T-helper 1 cell treated with Interleukin-12 subunit alpha and Interleukin-12 subunit beta and Interleukin-4 antibody, amounts not matched to agents 30 μg/mL and 1 μg/mL, for 36 hours (primary cell): Measurements from ENCODE around the gene TBC1D9.

Experiments used
- H3K27ac Mint-ChIP-seq: one replicate; pipeline ENCODE4 v1.8.0; 2021; ENCODE audit warnings: mild to moderate bottlenecking, mixed read lengths
- H3K27me3 Mint-ChIP-seq: one replicate; pipeline ENCODE4 v1.8.0; 2021; ENCODE audit warnings: low read depth, mixed read lengths
- H3K36me3 Mint-ChIP-seq: one replicate; pipeline ENCODE4 v1.8.0; 2021; ENCODE audit warnings: low read depth, mixed read lengths
- H3K4me1 Mint-ChIP-seq: one replicate; pipeline ENCODE4 v1.8.0; 2021; ENCODE audit warnings: low read depth, mixed read lengths
- H3K4me3 Mint-ChIP-seq: one replicate; pipeline ENCODE4 v1.8.0; 2021; ENCODE audit warnings: mild to moderate bottlenecking, moderate library complexity, mixed read lengths
- H3K9me3 Mint-ChIP-seq: one replicate; pipeline ENCODE4 v1.8.0; 2021; ENCODE audit warnings: mixed read lengths

Gene TBC1D9

DNA sequence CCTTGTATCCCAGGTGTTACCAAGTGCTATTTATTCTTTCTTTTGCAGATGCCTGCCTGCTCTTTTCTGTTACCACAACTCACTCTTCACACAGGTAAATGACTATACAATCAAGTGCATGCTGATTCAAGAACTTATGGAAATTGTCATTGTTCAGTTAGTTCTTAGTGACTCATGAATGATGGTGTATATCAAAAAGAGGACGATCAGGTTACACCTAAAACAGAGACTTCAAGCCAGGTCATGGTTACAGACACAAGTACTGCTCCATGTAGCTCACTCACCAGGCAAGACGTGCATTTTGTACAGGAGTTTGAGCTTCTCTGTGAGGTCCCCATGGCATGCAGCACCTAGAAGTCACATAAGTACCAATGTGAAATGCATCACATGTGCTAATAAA, 128.2 kb downstream of the TBC1D9 start:
- Mint-ChIP-seq H3K4me1 (no peaks in the 10 kb centered on the region), H3K9me3 (no peaks in the 10 kb centered on the region), H3K27ac (no peak overlapping the region), H3K27me3 (peaks cover 14% of the 10 kb centered on the region), H3K4me3 (no peak overlapping the region), H3K36me3 (no peaks in the 10 kb centered on the region)

DNA sequence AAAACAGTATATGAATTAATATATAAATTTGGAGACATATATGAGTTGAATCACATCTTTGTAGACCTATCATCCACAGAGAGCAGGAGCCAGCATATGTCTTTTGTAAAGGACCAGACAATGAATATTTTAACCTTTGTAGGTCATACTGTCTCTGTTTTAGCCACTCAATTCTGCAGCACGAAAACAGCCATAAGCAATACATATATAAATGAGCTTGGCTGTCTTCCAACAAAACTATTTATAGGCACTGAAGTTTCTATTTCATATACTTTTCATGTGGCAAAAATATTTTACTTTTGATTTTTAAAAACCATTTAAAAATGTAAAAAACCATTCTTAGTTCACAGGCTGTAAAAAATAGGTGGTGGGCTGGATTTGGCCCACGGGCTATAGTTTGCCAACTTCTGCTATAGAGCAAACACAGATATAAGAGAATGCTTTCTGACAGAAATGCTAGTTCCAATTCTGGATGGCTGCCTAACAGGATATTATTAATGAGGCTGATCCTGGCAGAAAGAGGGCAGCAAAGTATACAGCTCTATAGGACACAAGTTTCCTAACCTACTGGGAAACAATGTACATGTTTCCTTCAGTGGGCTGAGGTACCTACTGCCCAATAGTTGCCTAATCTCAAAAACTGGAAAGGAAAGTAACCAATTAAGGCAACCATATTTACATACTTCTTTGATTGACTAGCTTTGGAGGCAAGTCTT, 129.4 kb downstream of the TBC1D9 start:
- no peak overlapping the region for H3K4me3 Mint-ChIP-seq

DNA sequence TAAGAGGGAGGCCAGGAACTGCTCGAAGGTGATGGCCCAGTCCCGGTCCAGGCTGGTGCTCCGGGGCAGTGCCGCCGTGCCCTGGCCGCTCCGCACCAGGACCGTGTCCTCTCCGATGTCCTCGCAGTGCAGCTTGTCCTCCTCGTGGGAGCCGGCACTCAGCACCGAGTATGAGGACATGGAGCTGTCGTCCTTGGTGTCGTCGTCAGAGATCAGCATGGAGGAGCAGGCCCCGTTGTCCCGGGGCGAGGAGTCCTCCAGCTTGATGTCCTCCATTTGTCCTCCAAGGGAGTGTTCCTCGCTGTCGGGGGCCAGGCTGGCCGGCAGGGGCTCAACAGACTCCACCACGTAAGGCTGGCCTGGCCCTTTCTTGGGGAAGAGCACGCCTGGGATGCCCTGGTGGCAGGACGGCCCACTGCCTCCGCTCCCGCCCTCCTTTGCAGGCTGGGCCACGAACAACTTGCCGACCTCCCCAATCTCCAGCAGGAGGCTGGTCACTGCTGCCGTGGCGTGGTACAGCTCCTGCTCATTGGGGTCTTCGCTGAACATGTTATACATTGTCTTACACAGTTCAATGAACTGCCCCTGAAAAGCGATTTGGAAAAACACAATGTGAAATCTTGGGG, 133.7 kb downstream of the TBC1D9 start:
- no peaks in the 10 kb centered on the region for H3K27me3 Mint-ChIP-seq
- H3K4me3 Mint-ChIP-seq, result no peak overlapping the region
- no peaks in the 10 kb centered on the region for H3K4me1 Mint-ChIP-seq
- H3K36me3 Mint-ChIP-seq, result no peaks in the 10 kb centered on the region
- H3K27ac Mint-ChIP-seq, result no peak overlapping the region
- H3K9me3 Mint-ChIP-seq, result no peaks in the 10 kb centered on the region

More for the DNA sequence above, 129.4 kb downstream of the TBC1D9 start:
- no peaks in the 10 kb centered on the region for H3K4me1 Mint-ChIP-seq
- no peaks in the 10 kb centered on the region for H3K9me3 Mint-ChIP-seq
- peaks cover 14% of the 10 kb centered on the region for H3K27me3 Mint-ChIP-seq
- H3K27ac Mint-ChIP-seq, result no peak overlapping the region
- H3K36me3 Mint-ChIP-seq, result no peaks in the 10 kb centered on the region

DNA sequence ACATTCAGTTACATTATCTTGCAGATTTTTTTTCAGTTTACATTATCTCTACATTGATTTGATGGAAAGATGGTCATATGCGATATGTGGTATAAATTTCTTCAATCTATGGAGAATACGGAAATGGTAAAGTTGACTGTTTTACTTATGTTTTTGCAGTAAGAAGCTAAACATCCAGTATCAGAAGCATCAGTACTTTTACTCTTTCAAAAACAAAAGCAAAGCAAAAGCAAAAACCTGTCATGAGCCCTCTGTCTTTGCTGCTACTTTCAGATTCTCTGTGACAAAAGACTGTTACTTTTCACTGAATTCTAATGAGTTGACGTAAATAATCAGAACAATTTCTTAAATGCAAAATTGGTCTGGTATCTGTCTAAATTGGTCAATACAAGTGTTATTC, 135.0 kb downstream of the TBC1D9 start:
- Mint-ChIP-seq H3K27me3 (no peaks in the 10 kb centered on the region), H3K36me3 (no peaks in the 10 kb centered on the region), H3K27ac (no peak overlapping the region), H3K9me3 (no peaks in the 10 kb centered on the region), H3K4me1 (no peaks in the 10 kb centered on the region), H3K4me3 (no peak overlapping the region)

DNA sequence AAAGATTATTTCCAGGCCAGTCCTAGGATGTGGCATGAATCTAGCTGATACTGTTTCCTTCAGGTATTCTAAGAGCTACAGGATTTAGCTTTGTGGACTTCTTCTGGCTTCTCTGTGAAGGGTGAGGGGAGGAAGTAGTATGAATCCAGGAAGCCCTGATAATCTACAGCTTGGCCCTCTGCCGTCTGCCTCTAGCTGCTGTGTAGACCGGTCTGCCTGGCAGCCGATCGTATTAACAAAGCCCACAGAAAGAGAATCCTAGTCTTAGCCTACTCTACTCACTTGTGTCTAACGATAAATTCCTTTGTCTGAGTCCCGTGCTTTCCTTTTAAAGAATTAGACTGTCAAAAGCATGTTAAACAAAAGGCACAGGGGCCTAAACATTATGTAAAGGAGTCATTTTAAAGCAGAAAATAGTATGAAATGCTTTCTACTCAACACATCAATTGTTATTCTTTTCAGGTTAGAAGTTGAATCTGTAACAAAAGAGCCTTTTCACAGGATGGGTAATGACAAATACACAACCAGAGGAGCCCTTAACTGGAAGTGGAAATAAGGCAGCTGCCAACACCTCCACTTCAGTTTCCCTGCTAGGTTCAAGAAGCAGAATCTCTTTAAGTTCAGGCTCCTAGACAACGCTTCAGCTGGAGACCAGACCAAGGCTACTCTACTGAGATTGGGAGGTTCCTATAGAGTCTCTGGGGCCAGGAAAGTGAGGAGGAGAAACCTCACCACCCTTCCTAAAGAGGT, 138.5 kb downstream of the TBC1D9 start:
- H3K27me3 Mint-ChIP-seq, result peaks cover 8% of the 10 kb centered on the region
- H3K4me1 Mint-ChIP-seq, result no peaks in the 10 kb centered on the region
- no peak overlapping the region for H3K27ac Mint-ChIP-seq
- H3K4me3 Mint-ChIP-seq, result no peak overlapping the region
- no peaks in the 10 kb centered on the region for H3K36me3 Mint-ChIP-seq
- no peaks in the 10 kb centered on the region for H3K9me3 Mint-ChIP-seq

DNA sequence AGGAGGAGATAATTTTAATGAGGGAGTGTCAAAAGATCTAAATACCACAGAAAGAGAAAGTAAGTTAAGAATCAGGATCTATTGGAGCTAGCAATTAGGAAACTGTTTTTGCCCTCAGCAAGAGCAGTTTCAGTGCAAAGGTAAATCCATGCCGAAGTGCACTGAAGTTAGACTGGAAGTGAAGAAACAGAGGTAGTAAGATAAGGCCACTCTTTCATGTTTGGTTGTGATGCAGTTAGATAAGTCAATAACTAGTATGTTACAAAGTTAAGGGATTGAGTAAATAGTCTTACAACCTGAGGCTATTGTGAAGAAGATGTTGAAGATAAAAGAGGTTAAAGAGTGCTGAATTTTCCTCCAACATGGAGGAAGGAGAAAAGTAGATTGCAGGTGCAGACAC, 140.7 kb downstream of the TBC1D9 start:
- Mint-ChIP-seq H3K27ac (no peak overlapping the region), H3K4me3 (no peak overlapping the region), H3K27me3 (peaks cover 8% of the 10 kb centered on the region), H3K9me3 (no peaks in the 10 kb centered on the region), H3K4me1 (no peaks in the 10 kb centered on the region), H3K36me3 (no peaks in the 10 kb centered on the region)

DNA sequence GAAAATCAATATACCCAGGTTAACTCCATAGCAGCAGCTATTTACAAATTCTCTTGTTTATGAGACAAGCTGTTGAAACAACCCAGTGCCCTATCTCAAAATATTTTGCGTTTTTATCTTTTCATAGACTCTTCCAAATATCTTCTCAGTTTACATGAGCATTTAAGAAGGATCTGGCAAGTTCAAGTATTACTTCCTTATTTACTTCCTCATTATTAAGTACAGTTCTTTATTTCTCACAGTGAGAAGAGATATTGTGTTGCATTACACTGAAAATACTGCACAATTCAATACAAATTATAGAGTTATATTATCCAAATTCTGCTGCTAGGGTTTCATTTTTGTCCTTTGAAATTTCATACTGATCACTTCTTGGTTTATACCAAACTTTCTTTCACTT, 143.8 kb downstream of the TBC1D9 start:
- no peaks in the 10 kb centered on the region for H3K36me3 Mint-ChIP-seq
- H3K4me3 Mint-ChIP-seq, result no peak overlapping the region
- H3K27ac Mint-ChIP-seq, result no peak overlapping the region
- no peaks in the 10 kb centered on the region for H3K9me3 Mint-ChIP-seq
- no peaks in the 10 kb centered on the region for H3K4me1 Mint-ChIP-seq
- H3K27me3 Mint-ChIP-seq, result peaks cover 8% of the 10 kb centered on the region

DNA sequence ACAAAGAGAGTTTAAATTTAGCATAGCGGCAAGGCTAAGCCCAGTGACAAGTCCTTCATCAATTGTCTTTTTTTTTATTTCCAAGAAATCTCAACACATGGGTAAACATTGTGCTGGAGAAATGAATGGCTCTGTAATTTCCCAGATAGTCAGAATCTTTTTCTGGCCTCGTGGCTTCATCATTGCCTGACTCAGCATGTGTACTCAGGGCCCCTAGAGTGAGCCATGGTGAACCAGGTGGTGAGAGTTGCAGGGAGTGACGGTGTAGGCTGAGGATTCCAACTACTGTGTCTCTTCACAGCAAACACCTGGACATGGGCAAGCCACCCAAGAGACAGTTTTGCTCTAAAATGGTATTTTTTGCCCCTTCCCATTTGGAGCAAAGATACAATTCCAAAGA, 144.3 kb downstream of the TBC1D9 start:
- no peaks in the 10 kb centered on the region for H3K4me1 Mint-ChIP-seq
- no peaks in the 10 kb centered on the region for H3K9me3 Mint-ChIP-seq
- H3K27me3 Mint-ChIP-seq, result peaks cover 8% of the 10 kb centered on the region
- H3K4me3 Mint-ChIP-seq, result no peak overlapping the region
- no peaks in the 10 kb centered on the region for H3K36me3 Mint-ChIP-seq
- H3K27ac Mint-ChIP-seq, result no peak overlapping the region

DNA sequence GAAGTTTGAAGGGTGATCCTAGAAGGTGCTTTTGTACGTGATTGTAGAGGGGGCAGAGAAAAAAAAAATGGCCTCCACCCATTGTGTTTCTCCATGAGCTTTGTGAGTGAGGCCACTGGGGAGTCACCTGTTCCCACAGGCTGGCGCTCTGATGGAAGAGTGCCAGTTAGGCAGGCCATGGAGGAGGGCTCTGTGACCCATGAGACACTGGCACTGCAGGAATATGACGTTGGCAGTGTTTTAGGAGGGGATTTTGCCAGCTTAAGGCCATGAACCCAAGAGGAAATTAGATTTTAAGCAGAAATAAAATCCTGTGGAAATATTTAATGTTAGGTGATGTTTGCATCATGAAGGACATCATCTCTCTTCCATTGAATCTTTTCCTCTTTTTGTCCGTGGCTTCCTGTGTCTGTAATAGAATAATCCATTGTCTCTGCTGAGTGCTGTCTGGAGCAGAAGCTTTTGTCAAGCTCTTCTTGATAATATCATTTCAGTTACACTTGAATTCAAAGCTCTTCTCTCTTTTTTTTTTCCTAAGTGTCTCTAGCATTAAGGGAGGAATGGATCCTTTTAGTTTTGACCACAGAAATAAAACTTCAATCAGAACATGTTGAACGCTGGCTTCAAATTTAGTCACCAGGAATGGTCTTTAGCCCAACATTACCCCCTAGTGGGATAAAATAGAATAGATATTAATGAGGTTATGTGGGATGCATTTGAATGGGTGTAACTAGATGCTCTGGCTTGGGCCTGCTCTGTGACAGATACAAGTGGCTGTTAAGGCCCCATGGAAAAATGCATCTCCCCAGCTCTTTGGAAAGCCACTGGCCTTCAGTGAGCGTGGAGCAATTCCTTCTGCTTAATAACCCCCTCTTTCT, 146.4 kb downstream of the TBC1D9 start:
- H3K4me1 Mint-ChIP-seq, result no peaks in the 10 kb centered on the region
- H3K9me3 Mint-ChIP-seq, result no peaks in the 10 kb centered on the region
- H3K27ac Mint-ChIP-seq, result no peak overlapping the region
- H3K36me3 Mint-ChIP-seq, result no peaks in the 10 kb centered on the region
- H3K4me3 Mint-ChIP-seq, result no peak overlapping the region
- H3K27me3 Mint-ChIP-seq, result peaks cover 8% of the 10 kb centered on the region

DNA sequence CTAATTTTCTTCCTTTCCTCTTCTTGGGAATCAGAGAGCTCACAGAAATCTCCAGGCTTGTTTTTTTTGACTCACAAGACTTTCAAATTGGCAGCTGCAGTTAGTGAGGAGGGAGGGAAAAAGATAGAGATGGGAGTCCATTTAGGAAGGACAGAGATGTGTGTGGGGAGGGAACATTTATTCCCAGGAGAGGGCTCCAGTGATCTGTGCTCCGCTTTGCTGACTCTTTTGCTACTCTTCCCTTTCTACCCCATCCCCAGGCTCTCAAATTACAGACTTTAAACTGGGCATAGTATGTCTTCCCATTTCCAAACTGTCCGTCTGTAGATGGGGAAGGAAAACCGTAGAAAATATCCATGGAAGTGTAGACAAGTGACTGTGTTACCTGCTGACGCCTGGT, 148.3 kb downstream of the TBC1D9 start:
- Mint-ChIP-seq H3K4me1 (no peaks in the 10 kb centered on the region), H3K27ac (no peak overlapping the region), H3K4me3 (no peak overlapping the region), H3K9me3 (no peaks in the 10 kb centered on the region), H3K36me3 (no peaks in the 10 kb centered on the region), H3K27me3 (peaks cover 1% of the 10 kb centered on the region)

DNA sequence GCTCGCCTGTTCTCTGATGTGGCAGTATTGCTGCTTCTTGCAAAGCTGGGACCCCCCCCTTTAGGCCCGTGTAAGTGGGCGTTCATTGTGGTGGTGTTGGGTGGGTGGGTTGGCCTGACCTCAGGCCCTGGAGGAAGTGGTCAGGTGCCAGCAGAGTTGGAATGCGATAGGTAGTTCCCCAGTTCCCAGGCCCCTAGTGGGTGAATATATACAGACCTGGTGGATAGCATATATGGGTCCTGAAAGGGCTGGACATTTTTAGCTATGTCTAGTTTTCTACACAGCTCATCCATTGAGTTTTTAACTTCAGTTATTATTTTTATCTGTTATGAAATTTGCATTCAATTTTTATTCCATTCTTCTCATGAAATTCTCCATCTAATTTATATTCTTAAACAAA, 151.6 kb downstream of the TBC1D9 start:
- Mint-ChIP-seq H3K4me1 (no peaks in the 10 kb centered on the region), H3K9me3 (no peaks in the 10 kb centered on the region), H3K27ac (no peak overlapping the region), H3K27me3 (peaks cover 5% of the 10 kb centered on the region), H3K36me3 (no peaks in the 10 kb centered on the region), H3K4me3 (no peak overlapping the region)

DNA sequence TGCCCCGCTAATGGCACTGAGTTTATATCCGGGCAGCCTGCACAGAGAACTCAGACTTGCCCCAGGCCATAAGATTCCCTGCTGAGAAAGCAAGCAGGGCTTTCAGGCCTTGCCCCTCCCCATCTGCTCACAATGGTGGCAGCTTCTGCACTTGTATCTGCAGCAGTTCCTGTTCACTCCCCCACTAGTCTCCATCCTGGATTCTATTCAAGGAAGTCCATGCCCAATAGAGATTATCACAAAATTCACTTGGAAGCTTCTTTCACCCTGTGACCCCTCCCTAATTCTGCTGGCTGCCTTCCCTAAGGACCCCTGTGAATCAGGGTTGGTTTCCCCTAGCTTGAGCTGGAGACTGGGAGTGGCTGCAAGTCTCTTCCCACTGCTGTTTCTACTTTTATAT, 152.9 kb downstream of the TBC1D9 start:
- Mint-ChIP-seq H3K4me3 (no peak overlapping the region), H3K36me3 (no peaks in the 10 kb centered on the region), H3K9me3 (no peaks in the 10 kb centered on the region), H3K27me3 (peaks cover 10% of the 10 kb centered on the region), H3K4me1 (no peaks in the 10 kb centered on the region), H3K27ac (no peak overlapping the region)

DNA sequence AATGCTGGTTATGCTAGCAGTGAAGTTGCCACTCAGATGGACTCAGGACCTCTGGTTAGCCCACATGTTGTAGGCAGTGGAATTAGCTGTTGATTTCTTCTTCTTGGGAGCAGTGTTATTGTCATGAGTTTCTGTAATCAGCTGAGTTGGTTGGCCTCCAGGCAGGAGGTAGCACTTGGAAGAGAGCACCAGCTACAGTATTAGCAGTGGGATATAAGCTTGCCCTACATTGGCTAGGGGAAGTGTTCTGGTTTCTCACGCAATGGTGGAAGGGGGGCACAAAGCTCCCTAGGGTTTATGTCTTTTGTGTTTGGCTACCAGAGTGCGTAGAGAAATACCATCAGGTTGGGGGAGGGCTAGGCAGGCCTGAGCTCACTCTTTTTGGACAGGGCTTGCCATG, 153.5 kb downstream of the TBC1D9 start:
- Mint-ChIP-seq H3K9me3 (no peaks in the 10 kb centered on the region), H3K27me3 (peaks cover 10% of the 10 kb centered on the region), H3K36me3 (no peaks in the 10 kb centered on the region), H3K4me3 (no peak overlapping the region), H3K4me1 (no peaks in the 10 kb centered on the region), H3K27ac (no peak overlapping the region)

DNA sequence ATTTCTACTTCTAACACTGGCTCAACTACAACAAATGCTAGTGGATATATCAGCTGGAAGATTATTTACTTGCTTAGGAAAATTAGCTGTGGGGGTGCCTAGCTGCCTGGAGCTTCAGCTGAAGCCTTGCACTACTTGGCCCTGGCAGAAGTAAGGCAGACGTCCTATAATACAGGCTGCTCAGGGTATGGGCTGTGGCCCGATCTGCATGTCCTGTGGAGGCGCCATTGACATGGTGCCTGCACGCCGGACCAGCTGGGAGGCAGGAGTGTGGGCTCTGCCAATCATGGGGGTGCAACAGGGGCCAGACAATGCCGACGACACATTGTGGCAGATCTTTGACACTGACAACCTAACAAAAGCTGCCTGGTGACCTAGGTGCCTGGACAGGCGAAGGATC, 155.8 kb downstream of the TBC1D9 start:
- H3K4me3 Mint-ChIP-seq, result no peak overlapping the region
- H3K36me3 Mint-ChIP-seq, result no peaks in the 10 kb centered on the region
- peaks cover 10% of the 10 kb centered on the region for H3K27me3 Mint-ChIP-seq
- no peaks in the 10 kb centered on the region for H3K4me1 Mint-ChIP-seq
- H3K27ac Mint-ChIP-seq, result no peak overlapping the region
- no peaks in the 10 kb centered on the region for H3K9me3 Mint-ChIP-seq
